HepG2 (cell line): Measurements from ENCODE around the gene COMT. TPM values are rescaled to one million over a fixed set of nuclear protein-coding genes. Genes with fewer than 3 reads are reported as not detected.

Experiments used
- ARID2 ChIP-seq: sonication (generic); formaldehyde crosslinking; IDR thresholded peaks from 2 replicates; pipeline ENCODE4 v1.8.1; 2022; ENCODE audit warnings: mild to moderate bottlenecking, missing genetic modification reagents, borderline replicate concordance
- DRAP1 ChIP-seq: IDR thresholded peaks from 2 replicates; pipeline ENCODE4 v1.6.1; 2016; ENCODE audit warnings: missing genetic modification reagents, missing compliant biosample characterization
- GATA4 ChIP-seq: sonication (generic); IDR thresholded peaks from 2 replicates; pipeline ENCODE4 v1.6.1; 2016; ENCODE audit warnings: antibody characterized with exemption, low read depth, borderline replicate concordance
- GMEB1 ChIP-seq: sonication (generic); formaldehyde crosslinking; IDR thresholded peaks from 2 replicates; pipeline ENCODE4 v1.5.1; 2020; ENCODE audit warnings: missing genetic modification reagents, mild to moderate bottlenecking, borderline replicate concordance
- KLF12 ChIP-seq: sonication (generic); formaldehyde crosslinking; IDR thresholded peaks from 2 replicates; pipeline ENCODE4 v1.4.0; 2020; ENCODE audit warnings: missing genetic modification reagents, borderline replicate concordance
- LCORL ChIP-seq, 2 experiments: fragments of 450-650 bp in 1 of 2; sonication (generic) in 1 of 2; formaldehyde crosslinking in 1 of 2; IDR thresholded peaks; 2 replicates each; pipeline versions ENCODE4 v1.5.0 to v1.6.1; 2017 to 2020; ENCODE audit warnings: antibody characterized with exemption in 1 of 2, missing genetic modification reagents in 1 of 2
- MAZ ChIP-seq, 2 experiments: sonication (generic) in 1 of 2; formaldehyde crosslinking in 1 of 2; IDR thresholded peaks; 2 replicates each; pipeline versions ENCODE4 v1.5.0 to v1.6.1; 2012 to 2020; ENCODE audit warnings: low read depth in 2 of 2, mild to moderate bottlenecking in 2 of 2, borderline replicate concordance in 1 of 2, improper control_type of control experiment in 1 of 2, low read length in 1 of 2, missing genetic modification reagents in 1 of 2, moderate library complexity in 1 of 2
- NFATC3 ChIP-seq: sonication (generic); formaldehyde crosslinking; IDR thresholded peaks from 2 replicates; pipeline ENCODE4 v1.5.1; 2020; ENCODE audit warnings: mild to moderate bottlenecking, missing genetic modification reagents
- SALL2 ChIP-seq: sonication (generic); formaldehyde crosslinking; IDR thresholded peaks from 2 replicates; pipeline ENCODE4 v1.8.1; 2023; ENCODE audit warnings: mild to moderate bottlenecking, missing genetic modification reagents, inconsistent platforms
- SP1 ChIP-seq, 2 experiments: fragments of 450-650 bp in 1 of 2; sonication (generic) in 1 of 2; formaldehyde crosslinking in 1 of 2; IDR thresholded peaks; 2 replicates each; pipeline versions ENCODE4 v1.4.0 to v1.6.1; 2016 to 2020; ENCODE audit warnings: missing genetic modification reagents in 1 of 2
- SP4 ChIP-seq: sonication (generic); formaldehyde crosslinking; IDR thresholded peaks from 2 replicates; pipeline ENCODE4 v1.8.1; 2023; ENCODE audit warnings: mild to moderate bottlenecking, missing genetic modification reagents
- SRSF9 ChIP-seq: fragments of 200-400 bp; formaldehyde crosslinking; IDR thresholded peaks from 2 replicates; pipeline ENCODE4 v1.6.1; 2018; ENCODE audit warnings: borderline replicate concordance, mild to moderate bottlenecking, low read depth, low read length; ENCODE audit not compliant: insufficient read depth, poor library complexity, severe bottlenecking
- ZC3H13 ChIP-seq: sonication (generic); formaldehyde crosslinking; IDR thresholded peaks from 2 replicates; pipeline ENCODE4 v1.8.1; 2023; ENCODE audit warnings: mild to moderate bottlenecking, missing genetic modification reagents, moderate library complexity
- ZFY ChIP-seq: sonication (generic); formaldehyde crosslinking; IDR thresholded peaks from 2 replicates; pipeline ENCODE4 v1.4.0; 2020; ENCODE audit warnings: missing genetic modification reagents
- ZNF441 ChIP-seq: sonication (generic); formaldehyde crosslinking; IDR thresholded peaks from 2 replicates; pipeline ENCODE4 v1.7.0; 2021; ENCODE audit warnings: missing genetic modification reagents, borderline replicate concordance
- ZNF691 ChIP-seq: sonication (generic); formaldehyde crosslinking; IDR thresholded peaks from 2 replicates; pipeline ENCODE4 v1.4.0; 2020; ENCODE audit warnings: missing genetic modification reagents, low read depth, mild to moderate bottlenecking, borderline replicate concordance
- ZNF766 ChIP-seq: sonication (generic); formaldehyde crosslinking; IDR thresholded peaks from 2 replicates; pipeline ENCODE4 v1.5.0; 2020; ENCODE audit warnings: missing genetic modification reagents, borderline replicate concordance
- polyA plus RNA-seq, 8 experiments: library from polyadenylated mRNA; depleted of rRNA in 3 of 8; stranded (reverse) in 7 of 8; unstranded in 1 of 8; fragments of >200 nt; fragmentation: Illumina TruSeq in 4 of 8; extraction: Trizol in 4 of 8; gene quantifications; 2 replicates each; pipeline versions ENCODE4 v1.2.1 to v1.2.3, GENCODE V29; 2011 to 2016; ENCODE audit warnings: low read depth in 4 of 8, missing spikeins in 1 of 8, mixed read lengths in 1 of 8; ENCODE audit not compliant: insufficient read depth in 1 of 8
- total RNA-seq, 5 experiments: library from RNA; depleted of rRNA; stranded (reverse); fragments of >200 nt; fragmentation: Illumina TruSeq; extraction: Trizol; gene quantifications; 2 replicates each; pipeline ENCODE4 v1.2.3, GENCODE V29; 2016; ENCODE audit warnings: low read depth in 1 of 5
- TF ChIP-seq, protein P1 (sequence below): sonication (generic); formaldehyde crosslinking; IDR thresholded peaks from 2 replicates; pipeline ENCODE4 v1.4.0; 2020; ENCODE audit warnings: missing genetic modification reagents
- TF ChIP-seq, protein P2 (sequence below): sonication (generic); formaldehyde crosslinking; IDR thresholded peaks from 2 replicates; pipeline ENCODE4 v1.5.1; 2020; ENCODE audit warnings: mild to moderate bottlenecking, missing genetic modification reagents, moderate library complexity

The COMT gene
- total and polyA plus RNA-seq, 2 of the 13 experiments (the other 11 are each of a cell fraction or from before 2014, with no cell fraction given) = 156 to 162 TPM

GRCh38 chr22:19959043-19959586, 17.5 kb downstream of the COMT start (continued):
- TF ChIP-seq, protein P1, sequence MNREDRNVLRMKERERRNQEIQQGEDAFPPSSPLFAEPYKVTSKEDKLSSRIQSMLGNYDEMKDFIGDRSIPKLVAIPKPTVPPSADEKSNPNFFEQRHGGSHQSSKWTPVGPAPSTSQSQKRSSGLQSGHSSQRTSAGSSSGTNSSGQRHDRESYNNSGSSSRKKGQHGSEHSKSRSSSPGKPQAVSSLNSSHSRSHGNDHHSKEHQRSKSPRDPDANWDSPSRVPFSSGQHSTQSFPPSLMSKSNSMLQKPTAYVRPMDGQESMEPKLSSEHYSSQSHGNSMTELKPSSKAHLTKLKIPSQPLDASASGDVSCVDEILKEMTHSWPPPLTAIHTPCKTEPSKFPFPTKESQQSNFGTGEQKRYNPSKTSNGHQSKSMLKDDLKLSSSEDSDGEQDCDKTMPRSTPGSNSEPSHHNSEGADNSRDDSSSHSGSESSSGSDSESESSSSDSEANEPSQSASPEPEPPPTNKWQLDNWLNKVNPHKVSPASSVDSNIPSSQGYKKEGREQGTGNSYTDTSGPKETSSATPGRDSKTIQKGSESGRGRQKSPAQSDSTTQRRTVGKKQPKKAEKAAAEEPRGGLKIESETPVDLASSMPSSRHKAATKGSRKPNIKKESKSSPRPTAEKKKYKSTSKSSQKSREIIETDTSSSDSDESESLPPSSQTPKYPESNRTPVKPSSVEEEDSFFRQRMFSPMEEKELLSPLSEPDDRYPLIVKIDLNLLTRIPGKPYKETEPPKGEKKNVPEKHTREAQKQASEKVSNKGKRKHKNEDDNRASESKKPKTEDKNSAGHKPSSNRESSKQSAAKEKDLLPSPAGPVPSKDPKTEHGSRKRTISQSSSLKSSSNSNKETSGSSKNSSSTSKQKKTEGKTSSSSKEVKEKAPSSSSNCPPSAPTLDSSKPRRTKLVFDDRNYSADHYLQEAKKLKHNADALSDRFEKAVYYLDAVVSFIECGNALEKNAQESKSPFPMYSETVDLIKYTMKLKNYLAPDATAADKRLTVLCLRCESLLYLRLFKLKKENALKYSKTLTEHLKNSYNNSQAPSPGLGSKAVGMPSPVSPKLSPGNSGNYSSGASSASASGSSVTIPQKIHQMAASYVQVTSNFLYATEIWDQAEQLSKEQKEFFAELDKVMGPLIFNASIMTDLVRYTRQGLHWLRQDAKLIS (CRISPR knock-in tag) = no peak
- TF ChIP-seq ZNF441 (peak; percentile 99), KLF12 (CRISPR knock-in tag) (0 out of 2 replicates have a peak, but pooled peaks have one; percentile 60), SRSF9 (no peak), NFATC3 (CRISPR knock-in tag) (0 out of 2 replicates have a peak, but pooled peaks have one; percentile 20), ZC3H13 (CRISPR knock-in tag) (0 out of 2 replicates have a peak, but pooled peaks have one; percentile 2), SALL2 (CRISPR knock-in tag) (peak; percentile 36; the same call in 1 of the 2 replicates), LCORL (IDR thresholded peaks at IDR 0.05) (no peak), LCORL (CRISPR knock-in tag; IDR thresholded peaks at IDR 0.05) (no peak), ZFY (CRISPR knock-in tag) (peak; percentile 18), ZNF691 (CRISPR knock-in tag) (peak; percentile 22; the same call in 1 of the 2 replicates), GMEB1 (CRISPR knock-in tag) (peak; percentile 23; the same call in 1 of the 2 replicates), SP4 (CRISPR knock-in tag) (peak; percentile 76; the same call in 1 of the 2 replicates), MAZ (IDR thresholded peaks at IDR 0.05; ENCODE audit: borderline replicate concordance, low read depth, low read length) (no peak), MAZ (CRISPR knock-in tag; IDR thresholded peaks at IDR 0.05; ENCODE audit: low read depth) (peak; percentile 71; the same call in 1 of the 2 replicates), SP1 (IDR thresholded peaks at IDR 0.05) (no peak), SP1 (CRISPR knock-in tag; IDR thresholded peaks at IDR 0.05) (peak; percentile 88), DRAP1 (CRISPR knock-in tag) (peak; percentile 91), ZNF766 (CRISPR knock-in tag) (0 out of 2 replicates have a peak, but pooled peaks have one; percentile 40), GATA4 (peak; percentile 6; the same call in 1 of the 2 replicates), ARID2 (CRISPR knock-in tag) (no peak)
- TF ChIP-seq, protein P2, sequence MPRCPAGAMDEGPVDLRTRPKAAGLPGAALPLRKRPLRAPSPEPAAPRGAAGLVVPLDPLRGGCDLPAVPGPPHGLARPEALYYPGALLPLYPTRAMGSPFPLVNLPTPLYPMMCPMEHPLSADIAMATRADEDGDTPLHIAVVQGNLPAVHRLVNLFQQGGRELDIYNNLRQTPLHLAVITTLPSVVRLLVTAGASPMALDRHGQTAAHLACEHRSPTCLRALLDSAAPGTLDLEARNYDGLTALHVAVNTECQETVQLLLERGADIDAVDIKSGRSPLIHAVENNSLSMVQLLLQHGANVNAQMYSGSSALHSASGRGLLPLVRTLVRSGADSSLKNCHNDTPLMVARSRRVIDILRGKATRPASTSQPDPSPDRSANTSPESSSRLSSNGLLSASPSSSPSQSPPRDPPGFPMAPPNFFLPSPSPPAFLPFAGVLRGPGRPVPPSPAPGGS (CRISPR knock-in tag) = 0 out of 2 replicates have a peak, but pooled peaks have one; percentile 15
